Small intestine (tissue), 16 donors: ENCODE results near the gene LRRC51. TPM values are rescaled to one million over a fixed set of nuclear protein-coding genes. Genes with fewer than 3 reads are reported as not detected.
A peak's percentile ranks its signal among the peaks of the same experiment; 100 is the strongest.

Source experiments
- DNase-seq, 2 donors: peaks; one replicate each; pipeline versions ENCODE4 v3.0.0 to v3.0.0-alpha.2; 2013
- FAIRE-seq: peaks from 2 replicates; lab custom pipeline; 2012; peaks lifted over from hg19 to GRCh38; lab: Jason Lieb, UNC
- H3K27ac ChIP-seq, 3 donors: one replicate each; pipeline ENCODE4 v1.5.1; 2013; ENCODE audit warnings: low read length in 2 of 3, mild to moderate bottlenecking in 2 of 3, control low read depth in 1 of 3, inconsistent platforms in 1 of 3, low read depth in 1 of 3, moderate library complexity in 1 of 3
- H3K27me3 ChIP-seq, 3 donors: one replicate each; pipeline ENCODE4 v1.6.1; 2013; ENCODE audit warnings: low read length in 3 of 3, inconsistent platforms in 1 of 3; ENCODE audit not compliant: control insufficient read depth in 3 of 3, insufficient read depth in 3 of 3
- H3K36me3 ChIP-seq, 3 donors: one replicate each; pipeline ENCODE4 v1.6.1; 2013; ENCODE audit warnings: low read length in 3 of 3, inconsistent platforms in 1 of 3, low read depth in 1 of 3, mild to moderate bottlenecking in 1 of 3, moderate library complexity in 1 of 3; ENCODE audit not compliant: control insufficient read depth in 3 of 3, insufficient read depth in 2 of 3
- H3K4me1 ChIP-seq, 3 donors: one replicate each; pipeline ENCODE4 v1.6.1; 2013; ENCODE audit warnings: low read length in 2 of 3, inconsistent platforms in 1 of 3, low read depth in 1 of 3, mild to moderate bottlenecking in 1 of 3, moderate library complexity in 1 of 3; ENCODE audit not compliant: control insufficient read depth in 3 of 3, insufficient read depth in 2 of 3
- H3K4me3 ChIP-seq, 3 donors: one replicate each; pipeline ENCODE4 v1.5.1; 2013; ENCODE audit warnings: low read length in 3 of 3, control low read depth in 1 of 3, inconsistent platforms in 1 of 3, low read depth in 1 of 3, mild to moderate bottlenecking in 1 of 3, moderate library complexity in 1 of 3
- H3K9me3 ChIP-seq, 2 donors: one replicate each; pipeline ENCODE4 v1.6.1; 2013; ENCODE audit warnings: low read depth in 1 of 2, low read length in 1 of 2; ENCODE audit not compliant: control insufficient read depth in 2 of 2, insufficient read depth in 1 of 2
- WGBS, 3 donors: extraction: QIAGEN DNeasy Blood & Tissue Kit; methylation state at CpG; one replicate each; pipeline ENCODE4 v1.1.7; 2013; 5-methylcytosine and 5-hydroxymethylcytosine counted together
- long read RNA-seq, 10 donors: transcript quantifications; one replicate each; lab custom pipeline, GENCODE V29; 2026
- polyA plus RNA-seq, 4 donors: library from polyadenylated mRNA; stranded (reverse) in 3 of 4; unstranded in 1 of 4; fragments of 200-250 nt in 3 of 4; fragments of 120-200 nt in 1 of 4; gene quantifications; one replicate each; pipeline versions ENCODE4 v1.2.1 to v1.2.3, GENCODE V29; 2013
- donor health status: healthy with polysubstance abuse.
- donor health status: control.
- donor health status: control.
- donor health status: Bipolar disorder and iron deficiency.
- donor health status: healthy.

LRRC51 gene
- polyA plus RNA-seq, result 10 to 100 TPM in 1 of 4 donors, 1 to 10 TPM in 3; 3.8 to 10.7 (median 5.6) TPM
- long read RNA-seq, donor 1, result 0 reads
- long read RNA-seq, donor 2, result 0 reads
- long read RNA-seq, donor 3, result 0 reads
- long read RNA-seq, donor 4, result 0 reads
- long read RNA-seq, donor 5, result 0 reads
- long read RNA-seq, donor 6, partial matches to known transcripts, result 0 of 1 reads
- long read RNA-seq, donor 6, other reads (novel, unspliced or antisense), result 0 of 1 reads
- long read RNA-seq, donor 7, result 0 reads
- long read RNA-seq, donor 8, result 0 reads
- long read RNA-seq, donor 9, result 0 reads
- long read RNA-seq, donor 10, partial matches to known transcripts, result 0 of 2 reads
- long read RNA-seq, donor 10, other reads (novel, unspliced or antisense), result 0 of 2 reads

DNA sequence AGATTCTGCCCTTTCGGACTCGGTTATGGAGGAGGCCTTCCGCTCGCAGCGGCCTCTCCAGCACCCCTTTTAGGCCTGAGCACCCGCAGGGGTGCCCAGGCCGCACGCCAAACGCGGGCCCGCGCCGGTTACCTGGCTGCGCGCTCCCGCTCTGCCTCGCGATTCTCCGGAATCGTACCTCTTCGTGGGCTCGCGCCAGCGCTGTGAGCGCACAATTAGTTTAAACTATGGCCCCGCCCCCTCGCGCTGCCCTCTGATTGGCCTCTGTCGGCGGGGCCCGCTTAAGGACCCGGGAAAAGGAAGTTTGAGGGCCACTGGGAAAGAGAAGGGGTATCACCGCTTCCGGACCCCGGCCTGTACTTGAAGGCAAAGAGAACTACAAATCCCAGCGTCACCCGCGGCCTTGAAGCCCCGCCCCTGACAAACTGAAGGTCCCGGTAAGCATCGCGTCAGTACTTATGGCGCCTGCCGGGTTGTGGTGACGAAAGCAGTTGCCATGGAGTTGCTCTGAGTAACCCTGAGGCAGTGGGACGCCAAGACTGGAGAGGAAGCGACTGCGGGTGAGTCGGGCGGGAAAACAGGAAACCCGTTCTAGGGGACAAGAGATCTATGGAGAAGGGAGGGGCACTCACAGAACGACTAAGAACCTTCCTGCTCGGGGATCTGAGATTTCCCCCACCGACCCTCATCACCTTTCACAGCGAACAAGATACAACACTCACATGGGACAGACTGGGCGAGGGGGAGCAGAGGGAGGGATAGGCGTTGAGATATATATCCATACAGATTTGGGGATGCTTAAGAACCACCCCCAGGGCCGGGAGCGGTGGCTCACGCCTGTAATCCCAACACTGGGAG is at the start of gene LRRC51, which contains the start of gene NUMA1:
Gene LRRC51, plus strand, starts transcription at position 525 of the 858 bp plus-strand sequence. CDS start 8,234 bp downstream, outside the sequence.
Gene NUMA1, minus strand, starts transcription at position 217 of the 858 bp plus-strand sequence. CDS start 44,599 bp downstream, outside the sequence.
- Histone ChIP-seq H3K4me3 (peak within 1 kb of the TSS; percentile 72 to 80 (median 73)), H3K27me3 (no peaks in the 10 kb centered on the region), H3K4me1 (peaks cover 2 to 10% (median 3%) of the 10 kb centered on the region in 3 donors), H3K27ac (peak within 1 kb of the TSS; percentile 45 to 95 (median 92)), H3K9me3 (no peaks in the 10 kb centered on the region), H3K36me3 (peaks cover 0 to 8% (median 0%) of the 10 kb centered on the region in 3 donors)
- 0 to 1% (median 1%) methylated on average over 58 to 60 of the region's 60 CpGs for WGBS, 3 donors
- DNase-seq, result peak; percentile 100
- FAIRE-seq, result peak; percentile 53

DNA sequence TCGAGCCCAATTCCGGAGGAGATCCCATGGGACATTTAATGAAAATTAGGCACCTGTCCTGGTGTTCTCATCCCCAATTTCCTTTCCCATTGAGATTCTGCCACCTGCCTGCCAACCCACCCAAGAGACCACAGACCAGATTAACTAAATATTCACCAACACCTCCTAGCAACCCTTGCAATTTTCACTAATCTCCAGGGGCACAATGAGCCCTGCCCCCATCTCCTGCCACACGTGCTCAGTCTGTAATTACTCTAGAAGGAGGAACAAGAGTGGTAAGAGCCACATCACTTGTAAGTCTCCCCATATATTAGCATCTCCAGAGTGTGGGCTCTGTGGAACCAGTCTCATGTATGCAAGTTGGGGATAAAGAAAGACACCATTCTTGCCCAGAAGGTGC is 44.0 kb upstream of the LRRC51 start:
- Histone ChIP-seq H3K27me3 (no peaks in the 10 kb centered on the region), H3K4me1 (peaks cover 2 to 26% (median 19%) of the 10 kb centered on the region in 3 donors), H3K36me3 (peaks cover 4 to 29% (median 10%) of the 10 kb centered on the region in 3 donors), H3K27ac (no peak overlapping the region), H3K4me3 (no peak overlapping the region), H3K9me3 (no peaks in the 10 kb centered on the region)
- WGBS, 3 donors, result 60 to 64% (median 61%) methylated on average over 3 of the region's 3 CpGs
- FAIRE-seq (no peak), DNase-seq (no peak)

DNA sequence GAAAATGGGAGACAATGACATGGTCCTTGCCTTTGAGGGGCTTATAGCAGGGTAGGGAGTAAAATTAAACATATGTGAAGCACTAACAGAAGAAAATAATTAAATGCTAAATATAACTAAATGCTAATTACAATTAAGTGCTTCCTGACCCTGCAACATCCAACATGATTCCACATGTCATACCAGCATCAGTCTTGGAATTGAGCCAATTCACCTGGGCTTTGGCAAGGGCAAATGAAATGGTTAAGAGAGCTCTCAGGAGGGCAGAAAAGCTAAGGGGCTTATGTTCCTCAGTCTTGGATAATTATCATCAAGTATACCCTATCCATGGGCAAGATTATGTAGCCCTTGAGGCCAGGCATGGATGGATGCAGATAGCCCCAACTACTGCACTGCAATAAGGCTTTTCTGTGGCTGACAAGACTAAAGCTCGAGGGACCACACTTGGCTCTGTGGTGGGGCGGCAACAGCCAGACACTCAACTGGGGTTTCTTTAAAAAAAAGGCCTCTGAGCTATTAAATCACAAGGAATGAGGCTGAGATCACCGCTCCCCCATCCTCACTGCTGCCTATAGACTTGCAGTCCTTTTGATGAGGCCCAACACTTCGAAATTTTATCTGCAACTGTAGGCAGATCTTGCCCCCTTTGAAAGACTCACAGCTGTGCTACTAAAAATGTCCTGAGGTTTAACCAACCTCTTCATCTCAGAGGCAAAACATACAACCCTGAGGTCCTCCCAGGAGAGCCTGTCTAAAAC is 42.9 kb upstream of the LRRC51 start:
- no peak for DNase-seq
- Histone ChIP-seq H3K27ac (peak overlapping the region; percentile 21 to 97 (median 97)), H3K9me3 (no peaks in the 10 kb centered on the region), H3K4me1 (peaks cover 2 to 34% (median 19%) of the 10 kb centered on the region in 3 donors), H3K27me3 (no peaks in the 10 kb centered on the region), H3K4me3 (peak overlapping the region in 2 of 3 donors; percentile 73 to 85), H3K36me3 (peaks cover 4 to 26% (median 10%) of the 10 kb centered on the region in 3 donors)
- WGBS, 3 donors, result 33 to 36% (median 35%) methylated on average over 4 of the region's 4 CpGs
- no peak for FAIRE-seq

DNA sequence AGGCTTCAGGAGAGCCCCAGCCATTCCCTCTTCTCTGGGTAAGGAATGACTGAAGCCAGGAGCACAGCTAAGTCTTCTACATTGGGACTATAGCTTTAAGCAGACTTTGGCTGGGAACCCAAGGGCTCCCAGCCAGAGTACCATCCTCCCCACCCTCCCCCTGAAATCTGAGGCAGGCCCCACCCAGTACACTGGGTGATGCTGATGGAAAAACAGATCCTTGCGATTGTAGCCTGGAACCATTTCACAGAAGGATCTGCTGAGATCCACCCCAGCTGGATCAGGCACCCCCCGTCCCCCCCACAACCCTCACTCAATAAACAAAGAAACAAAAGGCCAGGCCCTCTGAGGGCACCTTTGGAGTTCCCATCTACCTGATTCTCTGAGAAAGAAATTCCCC is 42.2 kb upstream of the LRRC51 start:
- WGBS, 3 donors, result 14 to 25% (median 18%) methylated on average over 2 of the region's 2 CpGs
- FAIRE-seq (no peak), DNase-seq (peak; percentile 31 to 52)
- Histone ChIP-seq H3K27me3 (no peaks in the 10 kb centered on the region), H3K9me3 (no peaks in the 10 kb centered on the region), H3K36me3 (peaks cover 0 to 21% (median 4%) of the 10 kb centered on the region in 3 donors), H3K4me1 (peaks cover 2 to 37% (median 19%) of the 10 kb centered on the region in 3 donors), H3K4me3 (peak overlapping the region in 2 of 3 donors; percentile 73 to 85), H3K27ac (peak overlapping the region; percentile 92 to 97 (median 97))

GRCh38 chr11:72039031-72039855 is 41.4 kb upstream of the LRRC51 start:
- no peaks in the 10 kb centered on the region for H3K9me3 ChIP-seq
- peak; percentile 94 to 98 for DNase-seq
- peaks cover 2 to 37% (median 19%) of the 10 kb centered on the region in 3 donors for H3K4me1 ChIP-seq
- FAIRE-seq, result no peak
- 7 to 20% (median 15%) methylated on average over 5 of the region's 5 CpGs for WGBS, 3 donors
- peak overlapping the region; percentile 6 to 85 (median 73) for H3K4me3 ChIP-seq
- H3K36me3 ChIP-seq, result peaks cover 0 to 18% (median 2%) of the 10 kb centered on the region in 3 donors
- H3K27me3 ChIP-seq, result no peaks in the 10 kb centered on the region
- H3K27ac ChIP-seq, result peak overlapping the region; percentile 92 to 97 (median 97)

DNA sequence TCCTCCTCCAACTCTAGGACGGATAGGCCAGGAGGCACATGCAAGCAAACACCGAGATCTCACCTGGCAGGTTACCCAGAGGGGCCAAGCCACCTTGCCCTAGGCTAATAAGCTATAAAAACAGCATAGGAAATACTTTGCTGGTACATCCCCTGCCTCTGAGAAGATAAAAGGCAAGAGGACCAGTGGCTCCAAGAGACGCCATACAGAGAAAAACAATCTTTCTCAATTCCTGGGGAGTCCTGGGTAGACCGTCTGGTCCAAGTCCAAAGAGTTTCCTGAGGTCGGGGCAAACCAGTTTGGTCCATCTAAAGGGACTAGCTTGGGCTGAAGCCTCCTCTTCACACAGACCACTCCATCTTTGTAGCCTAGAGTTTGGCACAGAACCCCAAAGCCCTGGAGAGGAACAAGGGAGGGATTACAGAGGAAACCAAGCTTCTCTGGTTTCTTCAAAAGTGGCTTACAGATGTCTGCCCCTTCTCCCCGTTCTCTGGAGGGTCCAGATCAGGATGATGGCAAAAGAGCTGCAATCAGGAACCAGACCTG is 40.7 kb upstream of the LRRC51 start:
- H3K4me1 ChIP-seq, result peaks cover 2 to 37% (median 19%) of the 10 kb centered on the region in 3 donors
- H3K36me3 ChIP-seq, result peaks cover 0 to 13% (median 2%) of the 10 kb centered on the region in 3 donors
- H3K4me3 ChIP-seq, result peak overlapping the region; percentile 31 to 85 (median 73)
- 4 to 11% (median 9%) methylated on average over 6 of the region's 6 CpGs for WGBS, 3 donors
- DNase-seq, result peak; percentile 55 to 68
- FAIRE-seq, result no peak
- H3K27ac ChIP-seq, result peak overlapping the region; percentile 92 to 97 (median 97)
- no peaks in the 10 kb centered on the region for H3K27me3 ChIP-seq
- H3K9me3 ChIP-seq, result no peaks in the 10 kb centered on the region
